Activated CD8-positive, alpha-beta T cell treated with anti-CD3 and anti-CD28 coated beads for 36 hours (primary cell): ENCODE results near the gene RAB34. TPM values are rescaled to one million over a fixed set of nuclear protein-coding genes. Genes with fewer than 3 reads are reported as not detected.
A peak's percentile ranks its signal among the peaks of the same experiment; 100 is the strongest.

Source experiments
- ATAC-seq: fragments of 200-7000 bp; cut with Tn5 transposase; one replicate; pipeline ENCODE4 v1.10.0; 2021; ENCODE audit warnings: mild to moderate bottlenecking, moderate library complexity
- CTCF ChIA-PET: fragments of 350-600 bp; sonication (Branson Sonifier 250); formaldehyde crosslinking; loops from one replicate; lab custom pipeline; 2021; ENCODE audit warnings: antibody characterized with exemption; lab: Charles Lee
- POLR2A ChIA-PET: fragments of 350-600 bp; sonication (Branson Sonifier 250); formaldehyde crosslinking; loops from one replicate; lab custom pipeline; 2021; ENCODE audit warnings: antibody characterized with exemption; lab: Charles Lee
- DNase-seq: peaks from one replicate; pipeline ENCODE4 v3.0.0-alpha.2; 2020
- H3K27ac Mint-ChIP-seq: one replicate; pipeline ENCODE4 v1.8.0; 2021; ENCODE audit warnings: mild to moderate bottlenecking, mixed read lengths
- H3K27me3 Mint-ChIP-seq: one replicate; pipeline ENCODE4 v1.8.0; 2021; ENCODE audit warnings: mixed read lengths
- H3K36me3 Mint-ChIP-seq: one replicate; pipeline ENCODE4 v1.8.0; 2021; ENCODE audit warnings: low read depth, mixed read lengths
- H3K4me1 Mint-ChIP-seq: one replicate; pipeline ENCODE4 v1.8.0; 2021; ENCODE audit warnings: low read depth, mixed read lengths
- H3K4me3 Mint-ChIP-seq: one replicate; pipeline ENCODE4 v1.8.0; 2021; ENCODE audit warnings: mild to moderate bottlenecking, moderate library complexity, mixed read lengths
- H3K9me3 Mint-ChIP-seq: one replicate; pipeline ENCODE4 v1.8.0; 2021; ENCODE audit warnings: mixed read lengths
- intact Hi-C: fragments of 100-400 bp; cut with micrococcal nuclease; formaldehyde crosslinking; loops from one replicate; pipeline ENCODE4 v1.10.0; 2022
- total RNA-seq, 2 experiments: library from RNA; stranded (reverse); gene quantifications; one replicate each; pipeline ENCODE4 v1.2.3, GENCODE V29; 2021
- TF ChIP-seq, protein P1 (sequence below): fragments of 200-600 bp; IDR thresholded peaks from one replicate; pipeline ENCODE4 v1.8.0; 2022; ENCODE audit warnings: antibody characterized with exemption, mild to moderate bottlenecking

The RAB34 gene
- total RNA-seq, 2 experiments from 2014 or later = 9.8 to 14.4 TPM

DNA sequence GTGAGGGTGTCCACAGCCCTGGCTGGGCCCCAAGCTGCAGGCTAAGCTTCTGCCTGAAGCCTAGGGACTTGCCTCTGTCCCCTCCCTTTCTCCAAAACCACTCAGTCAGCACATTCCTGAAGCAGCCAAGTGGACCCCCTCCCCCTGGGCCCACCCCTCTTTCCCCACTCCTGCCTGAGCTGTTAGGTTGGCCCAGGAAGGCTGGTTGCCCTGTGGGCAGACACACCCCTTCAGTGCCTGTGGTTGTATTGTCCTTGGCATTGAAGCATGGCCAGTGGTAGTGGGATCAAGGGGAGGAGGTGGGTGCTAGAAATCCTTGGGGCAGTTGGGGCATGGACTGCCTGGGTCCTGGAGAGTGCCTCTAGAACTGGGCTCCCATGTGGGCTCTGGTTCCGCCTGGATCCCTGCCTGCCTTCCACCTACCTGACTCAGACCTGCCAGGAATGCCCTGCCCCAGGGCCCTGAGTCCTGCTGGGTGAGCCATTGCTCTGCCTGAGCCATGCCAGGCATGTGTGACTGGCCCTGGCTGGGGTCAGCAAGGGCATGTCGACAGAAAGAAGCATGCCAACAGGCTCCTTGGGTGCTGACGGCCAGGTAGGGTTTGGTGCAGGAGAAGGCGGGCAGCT lies 28.2 kb upstream of the RAB34 start:
- no peak for ATAC-seq

DNA sequence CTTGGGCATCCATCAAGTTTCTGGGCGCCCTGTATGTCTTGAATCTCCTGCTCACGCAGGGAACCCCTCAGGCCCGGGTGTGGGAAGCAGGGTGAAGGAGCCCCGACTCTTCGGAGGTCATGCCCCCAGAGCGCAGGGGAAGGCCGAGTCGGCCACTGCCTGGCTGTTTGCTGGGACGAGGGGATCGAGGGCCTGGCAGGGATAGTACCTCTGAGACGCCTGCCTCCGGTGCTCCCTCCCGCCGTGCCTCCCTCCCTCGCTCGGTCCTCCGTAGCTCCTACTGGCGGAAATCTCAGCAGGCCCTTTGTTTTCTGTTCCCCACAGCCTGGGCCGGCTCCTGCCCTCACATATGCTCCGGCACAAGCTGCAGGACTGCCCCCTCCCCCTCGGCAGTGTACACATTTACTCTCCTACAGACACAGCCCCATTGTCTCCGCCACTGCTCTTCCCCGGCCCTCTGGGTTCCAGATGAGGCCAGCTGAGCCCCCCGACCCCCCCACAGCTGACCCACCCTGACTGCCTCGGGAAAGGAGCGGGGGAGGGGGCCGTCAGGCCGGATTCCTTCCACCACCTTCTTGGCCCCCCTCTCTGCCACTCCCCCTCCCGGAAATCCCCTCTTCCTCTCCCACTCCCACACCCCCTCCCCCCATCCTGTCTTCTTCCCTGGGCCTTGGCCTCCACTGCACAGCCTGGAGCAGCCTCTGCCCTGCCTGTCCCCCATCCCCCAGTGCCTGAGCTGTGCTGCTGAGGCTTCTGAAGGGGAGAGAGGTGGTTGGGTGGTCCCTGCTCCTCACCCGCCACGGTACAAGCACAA lies 27.5 kb upstream of the RAB34 start:
- Mint-ChIP-seq H3K27me3 (no peaks in the 10 kb centered on the region), H3K4me1 (peaks cover 46% of the 10 kb centered on the region), H3K27ac (peak overlapping the region; percentile 90), H3K4me3 (peak overlapping the region; percentile 91), H3K36me3 (peaks cover 47% of the 10 kb centered on the region), H3K9me3 (no peaks in the 10 kb centered on the region)
- TF ChIP-seq, protein P1, sequence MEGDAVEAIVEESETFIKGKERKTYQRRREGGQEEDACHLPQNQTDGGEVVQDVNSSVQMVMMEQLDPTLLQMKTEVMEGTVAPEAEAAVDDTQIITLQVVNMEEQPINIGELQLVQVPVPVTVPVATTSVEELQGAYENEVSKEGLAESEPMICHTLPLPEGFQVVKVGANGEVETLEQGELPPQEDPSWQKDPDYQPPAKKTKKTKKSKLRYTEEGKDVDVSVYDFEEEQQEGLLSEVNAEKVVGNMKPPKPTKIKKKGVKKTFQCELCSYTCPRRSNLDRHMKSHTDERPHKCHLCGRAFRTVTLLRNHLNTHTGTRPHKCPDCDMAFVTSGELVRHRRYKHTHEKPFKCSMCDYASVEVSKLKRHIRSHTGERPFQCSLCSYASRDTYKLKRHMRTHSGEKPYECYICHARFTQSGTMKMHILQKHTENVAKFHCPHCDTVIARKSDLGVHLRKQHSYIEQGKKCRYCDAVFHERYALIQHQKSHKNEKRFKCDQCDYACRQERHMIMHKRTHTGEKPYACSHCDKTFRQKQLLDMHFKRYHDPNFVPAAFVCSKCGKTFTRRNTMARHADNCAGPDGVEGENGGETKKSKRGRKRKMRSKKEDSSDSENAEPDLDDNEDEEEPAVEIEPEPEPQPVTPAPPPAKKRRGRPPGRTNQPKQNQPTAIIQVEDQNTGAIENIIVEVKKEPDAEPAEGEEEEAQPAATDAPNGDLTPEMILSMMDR = no peak
- ATAC-seq (peak; percentile 6), DNase-seq (peak; percentile 57)
- ChIA-PET POLR2A (interaction anchor here (0.5 to 20.7 kb wide), 5 partner anchors 10 to 204 kb away, joined by 3 to 480 read pairs (median 5); partner anchors contain the start of genes NEK8, RPL23A and TLCD1), CTCF (interaction anchor here (1.2 to 17.1 kb wide), 3 partner anchors 18 to 208 kb away, joined by 3 to 609 read pairs (median 38); partner anchors contain the start of genes NEK8 and TLCD1)
- intact Hi-C loops = no loop called here

More for the DNA sequence above, 28.2 kb upstream of the RAB34 start:
- Mint-ChIP-seq H3K27ac (peak overlapping the region; percentile 90), H3K4me1 (peaks cover 52% of the 10 kb centered on the region), H3K36me3 (peaks cover 46% of the 10 kb centered on the region), H3K27me3 (no peaks in the 10 kb centered on the region), H3K9me3 (no peaks in the 10 kb centered on the region), H3K4me3 (peak overlapping the region; percentile 91)
- TF ChIP-seq, protein P1 = no peak
- CTCF ChIA-PET = interaction anchor here (0.7 to 17.1 kb wide), 3 partner anchors 17 to 103 kb away, joined by 3 to 609 read pairs (median 38); partner anchors contain the start of genes NEK8 and TLCD1
- intact Hi-C loops = no loop called here
- DNase-seq = no peak
- POLR2A ChIA-PET = interaction anchor here (0.5 to 20.7 kb wide), 6 partner anchors 10 to 203 kb away, joined by 3 to 480 read pairs (median 5); partner anchors contain the start of genes NEK8, RPL23A and TLCD1

DNA sequence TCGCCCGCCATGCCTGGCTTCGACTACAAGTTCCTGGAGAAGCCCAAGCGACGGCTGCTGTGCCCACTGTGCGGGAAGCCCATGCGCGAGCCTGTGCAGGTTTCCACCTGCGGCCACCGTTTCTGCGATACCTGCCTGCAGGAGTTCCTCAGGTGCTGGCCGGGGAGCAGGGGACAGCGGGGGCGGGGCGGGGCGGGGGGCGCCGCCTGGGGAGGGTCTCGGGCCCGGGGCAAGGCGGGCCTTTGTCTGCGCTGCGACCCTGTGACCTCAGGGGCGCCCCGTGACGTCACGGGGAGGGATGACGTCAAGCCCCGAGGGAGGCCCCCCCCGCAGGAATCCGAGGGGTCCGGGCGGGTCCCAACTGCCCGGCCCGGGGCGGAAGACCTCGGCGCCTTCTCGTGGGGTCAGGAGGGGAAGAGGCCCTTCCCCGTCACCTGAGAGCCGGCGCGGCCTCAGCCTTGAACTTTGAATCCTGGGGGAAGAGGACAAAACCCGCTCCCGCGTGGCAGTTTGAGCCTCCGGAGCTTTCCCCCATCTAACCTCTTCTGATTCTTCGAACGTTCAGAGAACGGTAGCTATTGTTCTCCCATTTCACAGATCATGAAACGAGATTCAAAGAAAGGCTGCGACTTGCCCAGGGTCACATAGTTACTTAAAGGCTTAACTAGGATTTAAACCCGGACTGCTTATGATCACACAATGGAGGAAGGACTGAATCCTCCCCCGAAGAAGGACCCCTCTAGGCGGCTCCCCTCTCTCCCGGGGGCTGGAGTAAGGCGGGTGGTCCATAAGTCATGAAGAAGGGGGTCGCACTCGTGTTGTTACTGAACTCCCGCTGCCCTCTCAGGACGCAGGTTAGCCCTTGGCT lies 26.7 kb upstream of the RAB34 start:
- Mint-ChIP-seq H3K27me3 (no peaks in the 10 kb centered on the region), H3K36me3 (peaks cover 48% of the 10 kb centered on the region), H3K4me1 (peaks cover 42% of the 10 kb centered on the region), H3K27ac (peak overlapping the region; percentile 90), H3K9me3 (peaks cover 2% of the 10 kb centered on the region), H3K4me3 (peak overlapping the region; percentile 91)
- TF ChIP-seq, protein P1 = no peak
- peak; percentile 76 for DNase-seq
- CTCF ChIA-PET = interaction anchor here (1.0 to 17.1 kb wide), 4 partner anchors 9 to 209 kb away, joined by 3 to 609 read pairs (median 20); partner anchors contain the start of genes NEK8 and TLCD1
- peak; percentile 32 for ATAC-seq
- POLR2A ChIA-PET = interaction anchor here (0.9 to 20.7 kb wide), 4 partner anchors 13 to 33 kb away, joined by 3 to 480 read pairs (median 7); partner anchors contain the start of genes NEK8, RPL23A and TLCD1
- intact Hi-C loops = no loop called here

DNA sequence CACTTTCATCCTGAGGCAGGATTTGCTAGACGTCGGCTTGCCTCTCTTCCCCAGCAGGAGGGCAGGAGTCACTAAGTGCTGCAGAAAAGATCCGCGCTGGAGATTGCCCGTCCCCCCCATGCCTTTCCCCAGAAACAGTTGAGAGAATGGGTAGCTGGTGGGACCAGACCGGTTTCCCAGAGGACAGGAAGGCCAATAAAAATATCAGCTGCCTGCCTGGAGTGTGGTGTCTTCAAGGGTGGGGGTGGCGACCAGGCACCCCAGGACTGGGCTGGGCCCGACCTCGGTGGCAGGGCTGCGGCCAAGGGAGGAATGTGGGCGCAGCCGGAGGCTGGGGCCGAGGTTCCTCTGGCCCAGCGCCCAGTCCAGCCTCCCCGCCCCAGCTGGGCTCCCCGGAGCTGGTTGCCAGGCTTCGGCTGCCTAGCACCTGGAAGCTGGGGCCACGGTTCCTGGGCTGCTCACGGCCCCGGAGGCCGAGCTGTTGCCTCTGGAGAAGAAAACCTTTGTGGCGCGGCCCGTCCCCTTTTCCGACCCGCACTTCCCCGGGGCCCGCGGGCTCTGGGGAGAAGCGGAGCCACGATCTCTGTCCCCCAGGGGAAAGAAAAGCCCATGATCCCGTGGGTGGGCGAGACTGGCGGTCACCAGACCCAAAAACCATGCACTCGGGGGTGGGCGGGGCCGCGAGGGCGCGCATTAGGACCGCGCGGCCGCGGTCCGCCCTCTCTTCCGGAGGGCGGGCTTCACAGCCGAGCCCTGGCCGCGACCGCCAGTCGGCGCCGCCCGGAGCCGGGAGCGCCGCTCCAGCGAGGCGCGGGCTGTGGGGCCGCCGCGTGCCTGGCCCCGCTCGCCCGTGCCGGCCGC lies 25.8 kb upstream of the RAB34 start, which contains the start of gene TRAF4:
Gene TRAF4, plus strand, starts transcription at position 769 of the 861 bp plus-strand sequence. CDS start 102 bp downstream, outside the sequence.
- peaks cover 2% of the 10 kb centered on the region for H3K9me3 Mint-ChIP-seq
- intact Hi-C loops = no loop called here
- DNase-seq (peak; percentile 90), ATAC-seq (peak; percentile 87)
- CTCF ChIA-PET = interaction anchor here (0.8 to 17.1 kb wide), 4 partner anchors 8 to 20 kb away, joined by 3 to 609 read pairs (median 20); partner anchors contain the start of genes NEK8 and TLCD1
- POLR2A ChIA-PET = interaction anchor here (0.9 to 20.7 kb wide), 4 partner anchors 9 to 33 kb away, joined by 3 to 480 read pairs (median 6); partner anchors contain the start of genes NEK8, RPL23A and TLCD1
- peak within 1 kb of the TSS; percentile 91 for H3K4me3 Mint-ChIP-seq
- peaks cover 43% of the 10 kb centered on the region for H3K4me1 Mint-ChIP-seq
- no peaks in the 10 kb centered on the region for H3K27me3 Mint-ChIP-seq
- TF ChIP-seq, protein P1 = no peak
- peak within 1 kb of the TSS; percentile 90 for H3K27ac Mint-ChIP-seq
- H3K36me3 Mint-ChIP-seq = peaks cover 46% of the 10 kb centered on the region
